Measurements from ENCODE around the gene EEF2.
"Not testable (repeated sequence)": the region's sequence is repeated elsewhere in the genome, so short reads cannot be mapped to it uniquely, and the experiment has no call there.

Gene EEF2

GRCh38 chr19:3975144-3975543 lies 10.1 kb downstream of the EEF2 start:
- H3K27ac Mint-ChIP-seq: no peak overlapping the region
- H3K27me3 Mint-ChIP-seq: no peaks in the 10 kb centered on the region
- DNase-seq: no peak
- CTCF ChIA-PET: no interaction called here
- peaks cover 19% of the 10 kb centered on the region for H3K4me1 Mint-ChIP-seq
- H3K36me3 Mint-ChIP-seq: peaks cover 32% of the 10 kb centered on the region
- no peak overlapping the region for H3K4me3 Mint-ChIP-seq
- H3K9me3 Mint-ChIP-seq: no peaks in the 10 kb centered on the region

- H3K27ac Mint-ChIP-seq: peak within 1 kb of the TSS; percentile 89
- H3K4me3 Mint-ChIP-seq: peak within 1 kb of the TSS; percentile 90
- CTCF ChIA-PET: interaction anchor here (0.8 to 1.1 kb wide), 2 partner anchors 13 to 17 kb away, joined by 3 to 5 read pairs; no protein-coding TSS in a partner anchor
- no peaks in the 10 kb centered on the region for H3K9me3 Mint-ChIP-seq
- no peaks in the 10 kb centered on the region for H3K27me3 Mint-ChIP-seq
- H3K4me1 Mint-ChIP-seq: peaks cover 29% of the 10 kb centered on the region
- DNase-seq: peak; percentile 96
- H3K36me3 Mint-ChIP-seq: peaks cover 24% of the 10 kb centered on the region
Measured at GRCh38 chr19:3970808-3971598, 14.3 kb downstream of the EEF2 start, which contains the start of gene DAPK3. DAPK3 (minus strand) TSS chr19:3971099; CDS start chr19:3969735, 1,364 bp downstream.

GRCh38 chr19:3970313-3970807 lies 14.9 kb downstream of the EEF2 start:
- H3K4me3 Mint-ChIP-seq: peak overlapping the region; percentile 90
- H3K4me1 Mint-ChIP-seq: peaks cover 29% of the 10 kb centered on the region
- DNase-seq: no peak
- peaks cover 19% of the 10 kb centered on the region for H3K36me3 Mint-ChIP-seq
- peak overlapping the region; percentile 59 for H3K27ac Mint-ChIP-seq
- H3K27me3 Mint-ChIP-seq: no peaks in the 10 kb centered on the region
- CTCF ChIA-PET: interaction anchor here (1.1 kb wide), 1 partner anchor 17 kb away, joined by 5 read pairs; no protein-coding TSS in a partner anchor
- no peaks in the 10 kb centered on the region for H3K9me3 Mint-ChIP-seq

- no peak for DNase-seq
- Mint-ChIP-seq H3K9me3 (no peaks in the 10 kb centered on the region), H3K4me1 (peaks cover 29% of the 10 kb centered on the region), H3K27ac (peak overlapping the region; percentile 59), H3K4me3 (peak overlapping the region; percentile 90), H3K36me3 (peaks cover 19% of the 10 kb centered on the region), H3K27me3 (no peaks in the 10 kb centered on the region)
- CTCF ChIA-PET: interaction anchor here (0.6 to 1.6 kb wide), 2 partner anchors 16 to 489 kb away, joined by 3 to 9 read pairs; partner anchors contain the start of gene EEF2
Measured at GRCh38 chr19:3969435-3970312, 15.6 kb downstream of the EEF2 start.

GRCh38 chr19:3968556-3969434 lies 16.5 kb downstream of the EEF2 start:
- Mint-ChIP-seq H3K36me3 (peaks cover 21% of the 10 kb centered on the region), H3K9me3 (no peaks in the 10 kb centered on the region), H3K27me3 (no peaks in the 10 kb centered on the region), H3K27ac (no peak overlapping the region), H3K4me1 (peaks cover 29% of the 10 kb centered on the region), H3K4me3 (peak overlapping the region; percentile 23)
- CTCF ChIA-PET: interaction anchor here (1.6 kb wide), 1 partner anchor 17 kb away, joined by 9 read pairs; the partner anchor contains the start of gene EEF2
- DNase-seq: no peak

- Mint-ChIP-seq H3K36me3 (peaks cover 27% of the 10 kb centered on the region), H3K4me1 (peaks cover 29% of the 10 kb centered on the region)
- not testable (repeated sequence) for DNase-seq, H3K4me3 Mint-ChIP-seq, H3K9me3 Mint-ChIP-seq, H3K27me3 Mint-ChIP-seq, H3K27ac Mint-ChIP-seq
- CTCF ChIA-PET: interaction anchor here (1.6 kb wide), 1 partner anchor 18 kb away, joined by 9 read pairs; the partner anchor contains the start of gene EEF2
Measured at GRCh38 chr19:3967983-3968382, 17.3 kb downstream of the EEF2 start.

- CTCF ChIA-PET: no interaction called here
- no peak overlapping the region for H3K4me3 Mint-ChIP-seq
Measured at GRCh38 chr19:3966051-3967017, 18.9 kb downstream of the EEF2 start.

GRCh38 chr19:3964256-3965194 lies 20.7 kb downstream of the EEF2 start:
- H3K9me3 Mint-ChIP-seq: no peaks in the 10 kb centered on the region
- H3K27me3 Mint-ChIP-seq: no peaks in the 10 kb centered on the region
- peaks cover 12% of the 10 kb centered on the region for H3K4me1 Mint-ChIP-seq
- no peak for DNase-seq
- peaks cover 22% of the 10 kb centered on the region for H3K36me3 Mint-ChIP-seq
- no peak overlapping the region for H3K4me3 Mint-ChIP-seq
- CTCF ChIA-PET: no interaction called here
- H3K27ac Mint-ChIP-seq: no peak overlapping the region

More at GRCh38 chr19:3966051-3967017, 18.9 kb downstream of the EEF2 start:
- DNase-seq: no peak
- H3K27ac Mint-ChIP-seq: peak overlapping the region; percentile 28
- no peaks in the 10 kb centered on the region for H3K27me3 Mint-ChIP-seq
- peaks cover 27% of the 10 kb centered on the region for H3K4me1 Mint-ChIP-seq
- peaks cover 24% of the 10 kb centered on the region for H3K36me3 Mint-ChIP-seq
- no peaks in the 10 kb centered on the region for H3K9me3 Mint-ChIP-seq

- H3K4me1 Mint-ChIP-seq: peaks cover 4% of the 10 kb centered on the region
- H3K4me3 Mint-ChIP-seq: no peak overlapping the region
- CTCF ChIA-PET: no interaction called here
- peaks cover 19% of the 10 kb centered on the region for H3K36me3 Mint-ChIP-seq
- no peak for DNase-seq
- no peak overlapping the region for H3K27ac Mint-ChIP-seq
- H3K9me3 Mint-ChIP-seq: no peaks in the 10 kb centered on the region
- H3K27me3 Mint-ChIP-seq: no peaks in the 10 kb centered on the region
Measured at GRCh38 chr19:3963458-3964255, 21.6 kb downstream of the EEF2 start.

- Mint-ChIP-seq H3K27me3 (no peaks in the 10 kb centered on the region), H3K36me3 (peaks cover 8% of the 10 kb centered on the region), H3K9me3 (no peaks in the 10 kb centered on the region), H3K27ac (no peak overlapping the region), H3K4me3 (no peak overlapping the region), H3K4me1 (no peaks in the 10 kb centered on the region)
- CTCF ChIA-PET: no interaction called here
- DNase-seq: no peak
Measured at GRCh38 chr19:3961007-3961406, 24.3 kb downstream of the EEF2 start.

GRCh38 chr19:3959766-3960131 lies 25.5 kb downstream of the EEF2 start:
- no peak overlapping the region for H3K4me3 Mint-ChIP-seq

More at GRCh38 chr19:3959766-3960131, 25.5 kb downstream of the EEF2 start:
- Mint-ChIP-seq H3K27ac (no peak overlapping the region), H3K36me3 (peaks cover 8% of the 10 kb centered on the region), H3K27me3 (no peaks in the 10 kb centered on the region), H3K9me3 (no peaks in the 10 kb centered on the region), H3K4me1 (no peaks in the 10 kb centered on the region)
- CTCF ChIA-PET: no interaction called here
- no peak for DNase-seq

Data from activated naive CD4-positive, alpha-beta T cell treated with anti-CD3 and anti-CD28 coated beads, Interleukin-2, amount 10 ng/mL, durations not matched to agents 7 days and 5 days (primary cell).